Measurements from ENCODE around the gene GALNT3. TPM values are rescaled to one million over a fixed set of nuclear protein-coding genes. Genes with fewer than 3 reads are reported as not detected.

The GALNT3 gene
- total RNA-seq, 1 donor from 2014 or later, result 6.1 TPM

DNA sequence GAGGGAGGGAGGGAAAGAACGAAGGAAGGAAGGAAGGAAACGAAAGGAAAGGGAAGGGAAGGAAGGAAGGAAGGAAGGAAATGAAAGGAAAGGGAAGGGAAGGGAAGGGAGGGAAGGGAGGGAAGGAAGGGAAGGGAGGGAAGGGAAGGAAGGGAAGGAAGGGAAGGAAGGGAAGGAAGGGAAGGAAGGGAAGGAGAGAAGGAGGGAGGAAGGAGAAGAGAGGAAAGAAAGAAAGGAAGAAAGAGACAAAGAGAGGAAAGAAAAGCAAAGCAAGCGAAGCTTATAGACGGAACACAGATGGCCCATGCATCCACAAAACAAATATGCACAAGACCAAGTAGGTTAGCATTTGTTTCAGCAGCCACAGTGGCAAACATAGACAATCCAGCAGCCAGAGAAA lies 20.4 kb upstream of the GALNT3 start:
- Mint-ChIP-seq H3K4me3 (no peak overlapping the region), H3K9me3 (no peaks in the 10 kb centered on the region), H3K36me3 (ENCODE audit: low read depth) (no peaks in the 10 kb centered on the region), H3K27me3 (peaks cover 2% of the 10 kb centered on the region), H3K27ac (no peak overlapping the region), H3K4me1 (no peaks in the 10 kb centered on the region)
- intact Hi-C loops (cut with micrococcal nuclease), result no loop called here
- DNase-seq, result no peak

GRCh38 chr2:165811592-165812370 lies 17.7 kb upstream of the GALNT3 start:
- DNase-seq, result no peak
- Mint-ChIP-seq H3K4me3 (no peak overlapping the region), H3K4me1 (no peaks in the 10 kb centered on the region), H3K27ac (no peak overlapping the region), H3K27me3 (peaks cover 2% of the 10 kb centered on the region), H3K9me3 (no peaks in the 10 kb centered on the region), H3K36me3 (ENCODE audit: low read depth) (no peaks in the 10 kb centered on the region)
- intact Hi-C loops (cut with micrococcal nuclease), result no loop called here

DNA sequence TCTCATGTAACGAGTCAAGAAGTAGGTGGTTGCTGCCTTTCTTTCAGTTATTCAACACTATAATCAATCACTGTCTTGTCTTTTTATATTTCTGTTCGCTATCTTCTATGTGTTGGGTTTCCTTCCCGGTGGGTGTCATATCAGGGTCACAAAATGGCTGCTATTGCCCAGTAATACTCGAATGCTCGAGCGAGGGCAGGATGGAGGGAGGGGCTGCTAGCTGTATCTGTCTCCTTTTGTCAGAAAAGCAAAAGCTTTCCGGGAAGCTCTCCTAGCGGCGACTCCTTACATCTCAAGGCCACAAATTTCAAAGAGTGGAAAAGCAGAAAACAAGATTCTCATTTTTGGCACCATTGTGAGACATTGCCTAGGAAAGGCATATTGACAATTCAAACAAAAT lies 16.4 kb upstream of the GALNT3 start:
- H3K36me3 Mint-ChIP-seq (ENCODE audit: low read depth), result no peaks in the 10 kb centered on the region
- H3K27me3 Mint-ChIP-seq, result peaks cover 2% of the 10 kb centered on the region
- H3K4me3 Mint-ChIP-seq, result no peak overlapping the region
- intact Hi-C loops (cut with micrococcal nuclease), result no loop called here
- DNase-seq, result no peak
- H3K9me3 Mint-ChIP-seq, result no peaks in the 10 kb centered on the region
- no peaks in the 10 kb centered on the region for H3K4me1 Mint-ChIP-seq
- no peak overlapping the region for H3K27ac Mint-ChIP-seq

GRCh38 chr2:165804719-165805118 lies 10.7 kb upstream of the GALNT3 start:
- Mint-ChIP-seq H3K27ac (no peak overlapping the region), H3K4me1 (no peaks in the 10 kb centered on the region), H3K36me3 (ENCODE audit: low read depth) (peaks cover 4% of the 10 kb centered on the region), H3K9me3 (peaks cover 5% of the 10 kb centered on the region), H3K27me3 (no peaks in the 10 kb centered on the region), H3K4me3 (no peak overlapping the region)
- intact Hi-C loops (cut with micrococcal nuclease), result no loop called here
- DNase-seq, result no peak

DNA sequence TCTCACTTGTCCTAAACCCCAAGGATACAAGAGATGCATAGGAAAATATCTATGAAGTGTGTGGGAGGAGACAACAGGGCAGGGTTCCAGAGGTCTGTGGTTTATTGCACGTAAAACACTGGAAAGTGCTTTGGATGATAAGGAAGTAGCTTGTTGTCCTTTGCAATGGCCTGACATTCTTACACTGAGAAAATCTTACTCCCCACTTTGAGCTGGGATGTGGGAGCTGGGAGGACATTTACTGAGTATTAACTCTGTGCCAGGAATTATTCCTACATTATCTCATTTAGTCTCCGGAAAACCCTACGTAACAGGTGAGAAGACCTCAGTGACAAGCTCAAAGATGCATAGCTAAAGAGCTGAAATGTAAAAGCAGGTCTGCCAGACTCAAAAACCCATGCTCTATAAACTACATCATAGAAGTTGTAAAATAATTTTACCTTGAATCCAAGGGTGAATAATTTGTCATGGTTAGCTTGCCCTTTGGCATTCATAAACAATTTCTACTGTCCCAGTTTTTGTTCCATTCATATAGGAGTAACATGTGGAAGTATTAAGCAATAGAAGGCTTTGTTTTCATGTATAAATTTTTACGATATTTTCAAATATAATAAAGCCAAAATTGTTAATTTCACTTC lies 9.2 kb upstream of the GALNT3 start:
- Mint-ChIP-seq H3K36me3 (ENCODE audit: low read depth) (peaks cover 4% of the 10 kb centered on the region), H3K4me3 (no peak overlapping the region), H3K27ac (no peak overlapping the region), H3K27me3 (no peaks in the 10 kb centered on the region), H3K9me3 (peaks cover 8% of the 10 kb centered on the region), H3K4me1 (no peaks in the 10 kb centered on the region)
- intact Hi-C loops (cut with micrococcal nuclease), result no loop called here
- no peak for DNase-seq

DNA sequence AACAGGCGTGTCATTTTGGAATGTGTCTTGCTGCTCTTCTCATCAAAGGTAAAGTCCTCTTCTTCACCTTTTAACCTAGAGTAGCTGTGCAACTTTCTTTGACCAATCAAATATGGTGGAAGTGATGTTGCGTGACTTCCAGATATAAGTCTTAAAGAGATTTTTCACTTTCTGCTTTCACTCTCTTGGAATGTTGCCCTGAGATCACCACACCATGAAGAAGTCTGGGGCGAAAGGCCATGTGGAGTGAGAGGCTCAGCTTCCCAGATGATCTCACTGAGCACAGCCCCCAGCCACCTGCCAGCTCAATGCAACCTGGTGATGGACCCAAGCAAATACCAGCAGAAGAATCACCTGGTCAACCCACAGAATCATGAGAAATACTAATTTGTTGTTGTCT lies 7.1 kb upstream of the GALNT3 start:
- Mint-ChIP-seq H3K36me3 (ENCODE audit: low read depth) (peaks cover 4% of the 10 kb centered on the region), H3K27me3 (peaks cover 3% of the 10 kb centered on the region), H3K9me3 (peaks cover 8% of the 10 kb centered on the region), H3K27ac (no peak overlapping the region), H3K4me3 (no peak overlapping the region), H3K4me1 (peaks cover 6% of the 10 kb centered on the region)
- intact Hi-C loops (cut with micrococcal nuclease), result no loop called here
- no peak for DNase-seq

DNA sequence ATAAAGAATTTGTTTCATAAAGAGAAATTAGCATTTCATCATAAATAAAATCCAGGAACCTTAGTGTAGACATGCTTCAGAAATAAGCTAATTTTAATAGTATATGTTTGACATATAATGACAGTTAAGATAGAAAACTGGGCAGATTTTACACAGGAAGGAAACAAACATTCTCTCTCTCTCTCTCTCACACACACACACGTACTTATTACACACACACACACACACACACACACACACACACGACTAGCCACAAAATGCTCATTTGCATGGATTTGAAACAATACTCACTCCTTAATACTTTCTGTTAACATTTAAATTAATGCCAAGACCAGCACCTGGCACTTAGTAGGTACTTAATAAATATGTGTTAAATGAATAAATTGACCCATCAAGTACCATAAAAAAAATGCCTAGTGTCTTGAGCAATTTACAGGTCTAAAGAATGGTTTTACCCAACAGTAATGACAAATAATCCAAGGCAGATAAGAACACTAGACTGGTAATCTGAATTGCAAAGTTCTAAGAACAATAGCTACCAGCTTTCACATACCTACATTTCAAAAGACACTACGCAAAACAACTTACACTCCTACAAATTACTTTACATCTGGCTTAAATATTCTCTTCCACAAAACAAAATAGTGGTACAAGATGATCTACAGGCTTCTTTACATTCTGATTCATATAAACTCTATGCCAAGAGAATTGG lies 2.9 kb upstream of the GALNT3 start:
- H3K4me3 Mint-ChIP-seq, result no peak overlapping the region
- H3K27ac Mint-ChIP-seq, result no peak overlapping the region
- H3K9me3 Mint-ChIP-seq, result peaks cover 8% of the 10 kb centered on the region
- intact Hi-C loops (cut with micrococcal nuclease), result no loop called here
- DNase-seq, result no peak
- peaks cover 31% of the 10 kb centered on the region for H3K4me1 Mint-ChIP-seq
- peaks cover 5% of the 10 kb centered on the region for H3K36me3 Mint-ChIP-seq (ENCODE audit: low read depth)
- peaks cover 5% of the 10 kb centered on the region for H3K27me3 Mint-ChIP-seq

- intact Hi-C loops (cut with micrococcal nuclease), result no loop called here
- peaks cover 3% of the 10 kb centered on the region for H3K36me3 Mint-ChIP-seq (ENCODE audit: low read depth)
- peaks cover 38% of the 10 kb centered on the region for H3K4me1 Mint-ChIP-seq
- DNase-seq, result no peak
- H3K27me3 Mint-ChIP-seq, result peaks cover 5% of the 10 kb centered on the region
- H3K4me3 Mint-ChIP-seq, result no peak overlapping the region
- H3K9me3 Mint-ChIP-seq, result peaks cover 5% of the 10 kb centered on the region
- H3K27ac Mint-ChIP-seq, result no peak overlapping the region
Measured at GRCh38 chr2:165796129-165796528, 2.1 kb upstream of the GALNT3 start.

DNA sequence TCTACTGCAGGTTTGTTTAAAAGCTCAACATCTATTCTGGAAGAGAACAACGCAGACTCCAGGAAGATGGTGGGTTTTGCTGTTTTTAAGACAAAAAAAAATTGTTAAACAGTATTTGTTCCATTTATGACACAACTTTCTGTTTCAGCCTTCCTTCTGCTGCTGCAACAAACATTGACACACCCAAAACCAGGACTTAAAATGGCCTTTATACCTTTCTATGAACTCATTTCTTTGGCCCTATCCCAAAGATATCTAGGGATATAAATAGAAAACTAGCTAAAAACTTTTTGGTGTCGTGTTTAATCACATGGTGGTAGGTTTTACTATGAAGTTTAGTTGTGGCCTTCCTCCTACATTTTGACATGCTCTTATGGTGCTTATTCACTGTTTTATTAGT lies 964 bp upstream of the GALNT3 start:
- peak overlapping the region; percentile 94 for H3K27ac Mint-ChIP-seq
- DNase-seq, result no peak
- intact Hi-C loops (cut with micrococcal nuclease), result loop anchor here (2.0 kb wide), 2 partner anchors 82 to 158 kb away; partner anchors contain the start of gene TTC21B
- H3K9me3 Mint-ChIP-seq, result peaks cover 3% of the 10 kb centered on the region
- H3K4me1 Mint-ChIP-seq, result peaks cover 38% of the 10 kb centered on the region
- H3K4me3 Mint-ChIP-seq, result peak overlapping the region; percentile 83
- peaks cover 5% of the 10 kb centered on the region for H3K27me3 Mint-ChIP-seq
- peaks cover 1% of the 10 kb centered on the region for H3K36me3 Mint-ChIP-seq (ENCODE audit: low read depth)

DNA sequence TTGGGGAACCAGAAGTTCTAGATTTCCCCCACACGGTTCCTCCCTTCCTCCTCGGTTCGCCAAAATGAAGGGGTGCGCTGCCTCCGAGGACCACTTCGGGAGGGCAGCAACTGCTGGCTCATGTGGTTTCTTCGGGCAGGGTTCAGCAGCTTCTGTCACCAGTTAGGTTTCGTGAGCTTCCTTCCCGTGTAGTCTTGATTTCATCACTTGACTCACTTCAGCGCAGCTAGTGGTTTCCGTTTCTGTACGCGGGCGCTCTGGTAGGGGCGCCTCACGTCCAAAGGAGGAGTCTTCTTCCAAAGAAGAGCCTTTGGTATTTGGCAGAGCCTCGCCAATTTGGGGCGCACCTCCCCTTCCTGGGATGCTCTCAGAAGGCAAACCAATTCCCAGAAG lies 485 bp upstream of the GALNT3 start:
- peak overlapping the region; percentile 94 for H3K27ac Mint-ChIP-seq
- peaks cover 5% of the 10 kb centered on the region for H3K27me3 Mint-ChIP-seq
- H3K36me3 Mint-ChIP-seq (ENCODE audit: low read depth), result peaks cover 1% of the 10 kb centered on the region
- DNase-seq, result peak; percentile 92
- intact Hi-C loops (cut with micrococcal nuclease), result loop anchor here (2.0 kb wide), 2 partner anchors 82 to 158 kb away; partner anchors contain the start of gene TTC21B
- peaks cover under 1% of the 10 kb centered on the region for H3K9me3 Mint-ChIP-seq
- H3K4me3 Mint-ChIP-seq, result peak overlapping the region; percentile 83
- H3K4me1 Mint-ChIP-seq, result peaks cover 38% of the 10 kb centered on the region

DNA sequence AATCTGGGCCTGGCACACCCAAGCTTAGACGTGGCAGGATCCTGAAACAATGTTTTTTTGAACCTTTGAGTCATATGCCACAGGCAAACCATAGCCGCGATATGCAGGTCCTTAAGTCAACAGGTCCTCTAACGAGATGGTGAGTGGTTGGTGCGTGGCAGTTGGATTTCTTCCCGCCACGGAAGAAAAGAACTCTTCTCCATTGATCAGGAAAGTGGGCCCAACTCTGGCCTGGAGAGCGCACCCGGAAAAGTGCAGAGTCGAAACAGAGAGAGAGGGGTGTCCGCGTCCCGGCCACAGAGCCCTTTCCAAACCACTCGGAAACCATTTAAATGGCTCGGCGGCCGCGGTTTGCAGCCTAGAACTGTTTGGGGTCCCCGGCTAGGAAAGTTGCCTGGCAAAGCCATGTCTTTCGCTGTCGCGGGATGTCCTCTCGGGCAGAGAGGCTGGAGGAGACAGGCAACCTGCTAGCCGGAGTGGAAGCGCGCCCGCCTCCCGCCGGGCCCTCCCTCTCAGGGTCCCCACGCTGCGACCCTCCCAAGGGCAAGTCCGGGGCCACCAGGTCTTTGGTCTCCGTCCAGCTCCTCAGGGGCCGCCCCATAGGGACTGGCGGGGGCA lies 777 bp downstream of the GALNT3 start:
- peaks cover 1% of the 10 kb centered on the region for H3K36me3 Mint-ChIP-seq (ENCODE audit: low read depth)
- intact Hi-C loops (cut with micrococcal nuclease), result loop anchor here (2.0 kb wide), 1 partner anchor 14 kb away; no protein-coding TSS in a partner anchor
- H3K4me3 Mint-ChIP-seq, result peak overlapping the region; percentile 83
- peaks cover 5% of the 10 kb centered on the region for H3K27me3 Mint-ChIP-seq
- peak overlapping the region; percentile 91 for H3K27ac Mint-ChIP-seq
- H3K9me3 Mint-ChIP-seq, result no peaks in the 10 kb centered on the region
- peak; percentile 71 for DNase-seq
- H3K4me1 Mint-ChIP-seq, result peaks cover 40% of the 10 kb centered on the region

- Mint-ChIP-seq H3K27ac (no peak overlapping the region), H3K4me1 (peaks cover 38% of the 10 kb centered on the region), H3K9me3 (no peaks in the 10 kb centered on the region), H3K36me3 (ENCODE audit: low read depth) (peaks cover 1% of the 10 kb centered on the region), H3K27me3 (peaks cover 4% of the 10 kb centered on the region), H3K4me3 (peak overlapping the region; percentile 13)
- no peak for DNase-seq
- intact Hi-C loops (cut with micrococcal nuclease), result loop anchor here (2.0 kb wide), 1 partner anchor 13 kb away; no protein-coding TSS in a partner anchor
Measured at GRCh38 chr2:165792104-165792454, 2.0 kb downstream of the GALNT3 start.

DNA sequence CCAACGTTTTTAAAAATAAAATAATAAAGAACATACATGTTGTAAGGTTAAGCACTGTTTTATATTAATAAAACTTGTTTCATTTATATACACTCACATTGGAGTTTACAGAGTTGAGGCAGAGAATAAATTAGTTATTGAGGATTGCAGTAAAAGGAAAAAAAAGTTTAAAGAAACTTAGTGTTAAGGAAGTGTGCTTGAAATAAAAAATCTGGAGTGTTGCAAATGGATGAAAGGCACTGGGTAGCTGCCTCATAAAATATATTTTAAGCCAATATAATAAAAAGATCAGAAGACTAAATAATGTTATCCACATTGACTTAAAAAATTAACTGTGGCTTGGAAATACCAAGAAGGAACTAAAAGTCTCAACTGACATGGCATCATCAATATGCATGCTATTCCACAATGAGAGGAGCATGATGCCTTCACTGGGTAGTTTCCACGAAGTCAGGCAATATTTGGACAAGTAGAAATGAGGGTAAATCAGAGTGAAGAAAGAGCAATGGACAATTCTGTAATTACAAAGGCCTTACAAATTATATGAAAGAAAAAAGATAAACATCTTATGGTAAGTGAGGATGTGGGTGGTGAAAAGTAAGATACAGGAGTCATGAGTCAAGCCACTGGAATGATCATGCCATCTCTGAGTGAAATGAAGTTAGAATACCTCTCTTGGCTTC lies 2.5 kb downstream of the GALNT3 start:
- Mint-ChIP-seq H3K27ac (no peak overlapping the region), H3K36me3 (ENCODE audit: low read depth) (peaks cover 1% of the 10 kb centered on the region)

More for the DNA sequence above, 2.5 kb downstream of the GALNT3 start:
- H3K4me3 Mint-ChIP-seq, result peak overlapping the region; percentile 18
- no peak for DNase-seq
- H3K9me3 Mint-ChIP-seq, result no peaks in the 10 kb centered on the region
- peaks cover 2% of the 10 kb centered on the region for H3K27me3 Mint-ChIP-seq
- H3K4me1 Mint-ChIP-seq, result peaks cover 35% of the 10 kb centered on the region
- intact Hi-C loops (cut with micrococcal nuclease), result loop anchor here (2.0 kb wide), 1 partner anchor 13 kb away; no protein-coding TSS in a partner anchor

Data from activated CD4-positive, alpha-beta T cell treated with anti-CD3 and anti-CD28 coated beads, Interleukin-2, amount 10 ng/mL, durations not matched to agents 24 days and 14 days (primary cell).